ENCODE data around the gene TNFAIP8.

- TF ChIP-seq POLR2AphosphoS5 (IDR thresholded peaks at IDR 0.05) (no peak), EP300 (IDR thresholded peaks at IDR 0.05) (no peak), CTCF (IDR thresholded peaks at IDR 0.05) (no peak)
Measured at GRCh38 chr5:119353686-119354366, 2.0 kb upstream of the TNFAIP8 start.

Data from esophagus muscularis mucosa (tissue), 4 donors.